ENCODE results near the gene COL18A1.

Gene COL18A1

GRCh38 chr21:45518742-45519141, 113.8 kb downstream of the COL18A1 start:
- no peak for TF ChIP-seq CTCF (IDR thresholded peaks at IDR 0.05; ENCODE audit: low read depth, low read length)
- no peak for DNase-seq (ENCODE audit: extremely low read depth, low read depth)

- DNase-seq (ENCODE audit: extremely low read depth, low read depth) = no peak
- no peak for TF ChIP-seq CTCF (IDR thresholded peaks at IDR 0.05; ENCODE audit: low read depth, low read length)
These were observed 114.2 kb downstream of the COL18A1 start for GRCh38 chr21:45519182-45519581.

- TF ChIP-seq CTCF (IDR thresholded peaks at IDR 0.05; ENCODE audit: low read depth, low read length) = no peak
- DNase-seq (ENCODE audit: extremely low read depth, low read depth) = no peak
These were observed 116.3 kb downstream of the COL18A1 start for GRCh38 chr21:45521241-45521640.

- TF ChIP-seq CTCF (IDR thresholded peaks at IDR 0.05; ENCODE audit: low read depth, low read length) = no peak
- no peak for DNase-seq (ENCODE audit: extremely low read depth, low read depth)
These were observed 117.4 kb downstream of the COL18A1 start for GRCh38 chr21:45522381-45522780.

- no peak for TF ChIP-seq CTCF (IDR thresholded peaks at IDR 0.05; ENCODE audit: low read depth, low read length)
- DNase-seq (ENCODE audit: extremely low read depth, low read depth) = no peak
These were observed 118.0 kb downstream of the COL18A1 start for GRCh38 chr21:45522986-45523385.

GRCh38 chr21:45523411-45524101, 118.6 kb downstream of the COL18A1 start:
- TF ChIP-seq CTCF (IDR thresholded peaks at IDR 0.05; ENCODE audit: low read depth, low read length) = no peak
- DNase-seq (ENCODE audit: extremely low read depth, low read depth) = no peak

- DNase-seq (ENCODE audit: extremely low read depth, low read depth) = no peak
- TF ChIP-seq CTCF (IDR thresholded peaks at IDR 0.05; ENCODE audit: low read depth, low read length) = no peak
These were observed 119.8 kb downstream of the COL18A1 start for GRCh38 chr21:45524756-45525152.
